ENCODE data around the gene CRBN.

Gene CRBN

DNA sequence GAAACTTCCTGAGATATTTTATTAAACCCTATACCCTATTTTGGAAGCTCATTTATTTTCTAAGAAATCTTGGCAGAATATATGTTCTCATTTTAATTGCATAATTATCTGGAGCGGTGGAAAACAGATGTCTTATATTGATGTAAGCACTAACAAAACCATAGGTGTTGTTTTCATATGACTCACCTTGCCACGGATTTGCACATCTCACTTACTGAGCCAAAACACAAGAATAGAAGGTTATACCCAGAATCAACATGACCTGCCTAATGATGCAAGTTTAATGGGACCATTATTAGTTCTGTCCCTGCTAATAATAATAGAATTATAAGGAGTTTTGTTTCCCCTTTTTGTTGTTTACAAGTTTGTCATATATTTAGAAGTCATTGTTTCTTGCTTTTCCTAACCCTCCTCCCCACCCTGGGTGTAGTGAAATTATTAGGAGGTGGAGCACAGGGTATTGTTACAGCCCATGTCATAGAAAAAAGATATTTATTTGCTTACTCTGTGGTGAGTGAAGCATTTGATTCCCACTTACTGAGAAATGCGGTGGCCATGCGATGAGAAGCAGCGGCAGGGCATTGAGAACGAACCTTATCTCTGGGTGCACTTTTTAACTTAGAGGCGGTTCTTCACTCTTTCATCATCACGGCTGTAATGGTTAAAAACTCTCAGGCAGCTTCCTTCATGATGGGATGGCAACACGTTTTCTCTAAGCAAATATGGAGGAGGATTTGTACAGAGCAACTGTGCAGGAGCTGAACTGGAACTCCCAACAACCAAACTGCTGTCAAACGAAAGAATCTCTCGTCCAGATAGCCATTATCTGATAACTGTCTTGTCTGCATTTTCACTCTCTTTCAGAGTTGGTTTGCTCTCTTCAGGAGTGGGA is 69.8 kb downstream of the CRBN start:
- DNase-seq, result no peak

GRCh38 chr3:3107858-3108257 is 71.6 kb downstream of the CRBN start:
- DNase-seq, result no peak

- no peak for DNase-seq
Observed at GRCh38 chr3:3107181-3107580, 72.3 kb downstream of the CRBN start.

- DNase-seq, result no peak
Observed at GRCh38 chr3:3105815-3106214, 73.7 kb downstream of the CRBN start.

DNA sequence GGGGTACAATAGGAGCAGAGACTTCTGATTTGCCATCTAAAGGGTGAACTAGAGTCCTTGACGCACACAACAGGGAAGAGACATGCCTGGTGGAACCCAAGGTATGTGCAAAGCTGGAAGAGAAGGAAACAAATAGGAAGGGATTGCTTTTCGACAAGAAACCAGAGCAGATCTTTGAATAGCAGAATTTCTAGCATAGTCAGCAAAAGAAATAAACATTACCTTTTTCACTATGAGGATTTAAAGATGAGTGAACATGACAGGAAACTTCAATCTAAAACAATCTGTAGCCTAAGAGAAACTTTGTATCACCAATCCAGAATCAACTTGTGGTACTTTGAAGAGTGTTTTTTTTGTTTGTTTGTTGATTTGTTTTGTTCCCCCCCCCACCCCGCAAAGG is 74.2 kb downstream of the CRBN start:
- no peak for DNase-seq

- no peak for DNase-seq
Observed at GRCh38 chr3:3102751-3103150, 76.7 kb downstream of the CRBN start.

DNA sequence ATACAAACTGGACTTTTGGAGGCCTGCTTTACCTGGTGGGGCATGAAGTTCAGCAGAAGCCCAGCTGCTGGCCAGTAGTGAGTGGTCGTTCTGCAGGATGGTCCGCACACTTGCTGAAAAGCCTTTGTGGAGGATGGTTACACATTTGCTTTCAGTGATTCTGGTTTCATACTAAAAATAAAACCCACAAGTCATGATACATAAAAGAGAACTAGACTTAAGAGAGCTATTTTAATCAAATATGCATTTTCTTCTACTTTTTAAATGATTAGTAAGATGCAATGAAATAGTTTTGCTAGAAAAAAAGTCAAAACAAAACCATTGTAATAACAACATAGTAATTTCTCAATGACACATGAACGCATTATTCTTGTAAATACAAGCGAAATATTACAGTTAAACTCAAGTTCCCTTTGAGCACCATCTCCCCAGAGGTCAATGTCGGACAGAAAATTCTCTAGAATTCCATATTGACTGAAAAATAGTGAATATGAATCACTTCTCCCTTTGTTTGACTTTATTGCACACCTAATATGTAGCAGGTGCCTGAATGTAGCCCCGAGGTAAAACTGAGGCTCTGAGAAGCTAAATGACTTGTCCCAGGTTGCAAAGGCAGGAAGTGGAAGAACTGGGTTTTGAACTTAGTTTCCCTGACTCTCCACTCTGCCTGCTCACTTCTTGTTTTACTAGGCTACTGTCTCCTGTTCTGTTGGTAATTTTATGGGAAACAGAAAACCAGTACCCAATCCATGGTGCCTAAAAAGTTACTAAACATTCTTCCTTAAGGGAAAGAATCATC is 77.6 kb downstream of the CRBN start:
- no peak for DNase-seq

Measured in activated naive CD4-positive, alpha-beta T cell (primary cell).